ENCODE measurements around the gene NSD1.
"Not testable (repeated sequence)": the region's sequence is repeated elsewhere in the genome, so short reads cannot be mapped to it uniquely, and the experiment has no call there.

NSD1 gene

GRCh38 chr5:177128551-177128981 lies 5.0 kb upstream of the NSD1 start:
- no peak for DNase-seq

DNA sequence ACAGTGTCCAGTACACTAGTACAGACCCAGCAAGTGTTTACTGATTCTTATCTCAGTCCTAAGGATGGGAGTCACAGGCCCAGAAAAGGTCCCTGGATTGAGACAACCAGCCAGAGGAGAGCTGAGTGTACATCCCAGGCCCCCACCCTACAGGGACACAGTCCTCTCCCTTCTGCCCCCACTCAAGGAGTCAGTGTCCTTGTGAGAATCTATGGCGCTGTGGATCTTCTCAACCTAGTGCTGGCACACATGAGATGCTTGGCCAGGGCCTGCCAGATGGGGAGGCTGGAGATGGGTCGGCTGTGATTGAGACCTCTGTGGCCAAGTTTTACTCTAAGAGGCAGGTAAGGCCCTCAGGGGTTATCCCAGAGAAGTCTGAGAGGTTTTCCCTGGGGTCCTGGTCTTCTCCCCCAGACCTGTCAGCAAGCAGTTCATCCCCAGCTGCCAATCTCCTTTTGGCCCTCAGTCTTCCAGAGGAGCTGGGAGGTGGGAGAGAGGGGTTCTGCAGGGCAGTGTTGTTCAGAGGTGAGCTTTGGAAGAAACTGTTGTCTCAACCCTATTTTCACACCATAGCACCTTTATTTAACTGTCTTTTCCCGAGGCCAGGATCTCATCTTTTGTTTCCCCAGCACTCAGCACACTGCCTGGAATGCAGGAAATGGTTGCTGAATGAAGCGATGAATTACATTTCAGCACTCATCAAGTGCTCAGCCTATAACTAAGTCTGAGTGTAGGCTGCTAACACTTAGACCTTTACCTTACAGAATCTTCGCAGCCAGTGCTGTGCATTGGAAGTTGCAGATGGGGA lies 3.2 kb upstream of the NSD1 start:
- no peak for DNase-seq

GRCh38 chr5:177131019-177131320 lies 2.6 kb upstream of the NSD1 start:
- DNase-seq: no peak

DNA sequence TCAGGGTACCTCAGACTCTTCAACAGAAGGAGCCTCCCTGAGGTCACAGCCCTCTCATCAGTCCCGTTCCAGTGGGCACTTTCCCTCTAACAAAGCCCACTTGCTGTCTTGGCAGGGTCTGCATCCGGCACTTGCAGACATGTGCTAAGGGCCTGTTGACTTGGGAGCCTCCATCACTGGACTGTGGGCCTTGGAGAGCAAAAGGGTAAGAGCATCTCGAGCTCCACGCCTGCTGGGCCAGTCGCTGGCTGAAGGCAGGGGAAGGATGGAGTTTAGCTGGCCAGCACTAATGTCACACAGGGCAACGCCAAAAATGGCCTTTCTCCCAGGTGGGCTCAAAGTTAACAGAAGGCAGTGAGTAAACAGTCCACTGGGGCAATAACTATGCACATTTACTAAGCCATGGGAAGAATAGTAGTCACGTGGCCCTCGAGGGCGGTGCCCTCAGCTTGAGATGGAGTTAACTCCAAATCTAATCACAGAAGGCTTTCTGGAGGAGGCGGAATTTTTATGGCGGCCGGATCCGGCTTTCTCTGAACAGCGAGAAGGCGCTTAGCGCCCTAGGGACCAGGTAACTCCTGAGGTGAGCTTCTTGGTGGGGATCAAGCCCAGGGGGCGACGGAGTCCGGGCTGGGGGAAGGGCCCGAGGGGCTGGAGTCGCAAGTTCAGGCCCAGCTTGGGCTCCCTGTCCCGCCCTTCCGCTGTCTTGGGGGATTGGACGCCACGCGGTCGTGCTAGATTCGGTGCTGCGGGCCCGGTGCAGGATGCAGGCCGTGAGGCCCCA lies 2.0 kb upstream of the NSD1 start:
- no peak for DNase-seq

- DNase-seq: no peak
These were observed 1.2 kb upstream of the NSD1 start for GRCh38 chr5:177132136-177133095.

GRCh38 chr5:177133853-177134696 lies 502 bp downstream of the NSD1 start:
- peak; percentile 29 to 62 for DNase-seq

GRCh38 chr5:177134697-177135225 lies 1.2 kb downstream of the NSD1 start:
- DNase-seq: peak in 1 of 2 experiments; percentile 30

- no peak for DNase-seq
These were observed 6.7 kb downstream of the NSD1 start for GRCh38 chr5:177140312-177140711.

GRCh38 chr5:177141496-177141895 lies 7.9 kb downstream of the NSD1 start:
- no peak for DNase-seq

- DNase-seq: no peak
These were observed 8.6 kb downstream of the NSD1 start for GRCh38 chr5:177142098-177142611.

- no peak for DNase-seq
These were observed 9.2 kb downstream of the NSD1 start for GRCh38 chr5:177142778-177143177.

- no peak for DNase-seq
These were observed 13.5 kb downstream of the NSD1 start for GRCh38 chr5:177146891-177147638.

DNA sequence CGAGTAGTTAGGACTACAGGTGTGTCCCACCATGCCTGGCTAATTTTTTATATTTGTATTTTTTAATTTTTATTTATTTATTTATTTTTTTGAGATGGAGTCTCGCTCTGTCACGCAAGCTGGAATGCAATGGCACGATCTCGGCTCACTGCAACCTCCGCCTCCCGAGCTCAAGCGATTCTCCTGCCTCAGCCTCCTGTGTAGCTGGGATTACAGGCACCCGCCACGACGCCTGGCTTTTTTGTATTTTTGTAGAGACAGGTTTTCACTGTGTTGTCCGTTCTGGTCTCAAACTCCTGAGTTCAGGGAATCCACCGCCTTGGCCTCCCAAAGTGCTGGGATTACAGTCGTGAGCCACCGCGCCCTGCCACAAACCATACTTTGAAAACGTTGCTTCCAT lies 16.5 kb downstream of the NSD1 start:
- not testable (repeated sequence) for DNase-seq

GRCh38 chr5:177154003-177154643 lies 20.6 kb downstream of the NSD1 start:
- no peak for DNase-seq

DNA sequence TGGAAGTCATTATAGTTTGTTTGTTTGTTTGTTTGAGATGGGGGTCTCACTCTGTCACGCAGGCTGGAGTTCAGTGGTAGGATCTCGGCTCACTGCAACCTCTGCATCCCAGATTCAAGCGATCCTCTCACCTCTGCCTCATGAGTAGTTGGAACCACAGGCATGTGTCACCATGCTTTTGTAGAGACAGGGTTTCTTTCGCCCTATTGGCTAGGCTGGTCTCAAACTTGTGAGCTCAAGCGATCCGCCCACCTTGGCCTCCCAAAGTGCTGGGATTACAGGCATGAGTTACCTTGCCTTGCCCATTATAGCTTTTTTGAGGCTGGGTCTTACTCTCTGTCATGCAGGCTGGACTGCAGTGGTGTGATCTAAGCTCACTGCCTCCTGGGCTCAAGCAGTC lies 28.8 kb downstream of the NSD1 start:
- DNase-seq: no peak

- no peak for DNase-seq
These were observed 29.9 kb downstream of the NSD1 start for GRCh38 chr5:177163500-177163899.

- no peak for DNase-seq
These were observed 35.7 kb downstream of the NSD1 start for GRCh38 chr5:177169271-177169670.

DNA sequence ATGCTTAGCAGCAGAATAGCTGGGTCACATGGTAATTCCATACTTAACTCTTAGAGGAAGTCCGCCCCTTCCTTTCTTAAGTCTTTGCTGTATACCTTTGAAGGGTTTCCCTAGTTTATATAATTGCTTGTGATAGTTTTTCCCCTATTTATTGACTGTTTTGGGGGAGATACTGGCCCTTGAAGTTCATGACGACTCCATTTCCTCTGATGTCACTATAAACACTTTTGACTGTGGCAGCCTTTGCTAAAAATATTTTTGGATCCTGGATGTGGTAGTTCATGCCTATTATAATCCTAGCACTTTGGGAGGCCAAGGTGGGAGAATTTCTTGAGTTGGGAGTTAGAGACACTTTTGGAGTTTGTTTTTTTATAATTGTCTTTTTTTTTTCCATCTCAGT lies 38.4 kb downstream of the NSD1 start:
- DNase-seq: no peak

DNA sequence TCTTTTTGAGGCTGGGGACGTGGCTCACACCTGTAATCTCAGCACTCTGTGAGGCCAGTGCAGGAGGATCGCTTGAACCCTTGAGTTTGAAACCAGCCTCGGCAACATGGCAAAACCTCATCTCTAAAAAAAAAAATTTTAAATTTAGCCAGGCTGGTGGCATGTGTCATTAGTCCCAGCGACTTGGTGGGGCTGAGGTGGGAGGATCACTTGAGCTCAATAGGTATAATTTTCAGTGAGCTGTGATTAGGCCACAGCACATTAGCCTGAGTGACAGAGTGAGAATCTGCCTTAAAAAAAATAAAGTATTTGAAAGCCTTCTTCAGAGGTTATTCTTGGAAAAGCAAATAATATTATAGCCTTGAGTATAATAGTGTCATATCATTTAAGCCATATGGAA lies 41.8 kb downstream of the NSD1 start:
- DNase-seq: no peak

- no peak for DNase-seq
These were observed 42.7 kb downstream of the NSD1 start for GRCh38 chr5:177176175-177176711.
